HuH-7 (cell line): ENCODE measurements around the gene CFAP161.

Source experiments
- DNase-seq: peaks from one replicate; pipeline ENCODE4 v3.0.0; 2011; ENCODE audit warnings: low spot score

Gene CFAP161, protein sequence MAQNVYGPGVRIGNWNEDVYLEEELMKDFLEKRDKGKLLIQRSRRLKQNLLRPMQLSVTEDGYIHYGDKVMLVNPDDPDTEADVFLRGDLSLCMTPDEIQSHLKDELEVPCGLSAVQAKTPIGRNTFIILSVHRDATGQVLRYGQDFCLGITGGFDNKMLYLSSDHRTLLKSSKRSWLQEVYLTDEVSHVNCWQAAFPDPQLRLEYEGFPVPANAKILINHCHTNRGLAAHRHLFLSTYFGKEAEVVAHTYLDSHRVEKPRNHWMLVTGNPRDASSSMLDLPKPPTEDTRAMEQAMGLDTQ

DNA sequence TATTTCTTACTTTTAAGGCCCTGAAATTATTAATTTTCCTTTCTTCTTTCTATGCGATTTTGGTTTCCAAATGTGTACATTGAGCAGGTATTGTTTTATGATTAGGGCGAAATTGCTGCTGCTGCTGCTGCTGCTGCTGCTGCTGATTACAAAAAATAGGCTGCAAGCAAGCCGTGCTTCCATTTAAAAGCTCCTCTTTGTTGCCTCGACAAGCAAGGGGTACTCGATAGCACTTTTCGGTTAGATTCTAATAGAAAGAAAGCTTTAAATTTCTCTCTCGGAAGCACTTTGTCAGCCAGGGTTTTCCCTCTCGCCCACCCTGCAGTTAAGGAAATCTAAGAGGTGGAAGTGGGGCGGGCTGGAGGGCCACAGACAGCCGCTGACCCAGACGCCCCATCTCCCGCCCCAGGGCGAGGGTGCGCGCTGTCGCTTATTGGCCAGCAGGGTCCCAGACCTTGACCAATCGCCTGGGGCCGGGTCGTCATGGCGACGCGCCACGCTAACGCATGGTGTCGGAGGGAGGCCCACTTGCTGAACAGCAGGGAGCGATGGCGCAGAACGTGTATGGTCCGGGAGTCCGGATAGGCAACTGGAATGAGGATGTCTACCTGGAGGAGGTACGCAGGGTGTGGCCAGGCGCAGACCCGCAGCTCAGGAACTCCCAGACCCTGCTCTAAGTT, at the start of gene CFAP161:
TSS of gene CFAP161 (plus strand) at position 489 of the 680 bp plus-strand sequence. CDS start at position 549, 60 bp downstream.
- DNase-seq, result no peak

DNA sequence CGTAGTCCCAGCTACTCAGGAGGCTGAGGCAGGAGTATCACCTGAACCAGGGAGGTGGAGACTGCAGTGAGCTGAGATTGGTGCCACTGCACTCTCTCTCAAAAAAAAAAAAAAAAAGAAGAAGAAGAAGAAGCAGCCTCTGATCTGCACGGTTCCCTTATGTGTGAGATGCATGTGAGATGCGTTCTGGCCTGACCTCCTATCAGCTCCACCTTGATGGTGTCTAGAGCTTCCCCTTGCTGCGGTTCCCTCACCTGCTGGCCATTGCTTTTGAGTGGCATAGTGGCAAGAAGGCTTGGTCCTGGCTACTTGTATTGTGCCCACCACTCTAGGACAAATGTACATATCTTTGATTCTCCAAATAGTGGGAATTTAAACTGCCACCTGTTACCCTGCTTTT, 49.4 kb upstream of the CFAP161 start:
- DNase-seq, result no peak

GRCh38 chr15:81085213-81085612, 48.9 kb upstream of the CFAP161 start:
- no peak for DNase-seq

GRCh38 chr15:81085898-81086297, 48.2 kb upstream of the CFAP161 start:
- no peak for DNase-seq

- no peak for DNase-seq
Observed at GRCh38 chr15:81087066-81087465, 47.0 kb upstream of the CFAP161 start.

DNA sequence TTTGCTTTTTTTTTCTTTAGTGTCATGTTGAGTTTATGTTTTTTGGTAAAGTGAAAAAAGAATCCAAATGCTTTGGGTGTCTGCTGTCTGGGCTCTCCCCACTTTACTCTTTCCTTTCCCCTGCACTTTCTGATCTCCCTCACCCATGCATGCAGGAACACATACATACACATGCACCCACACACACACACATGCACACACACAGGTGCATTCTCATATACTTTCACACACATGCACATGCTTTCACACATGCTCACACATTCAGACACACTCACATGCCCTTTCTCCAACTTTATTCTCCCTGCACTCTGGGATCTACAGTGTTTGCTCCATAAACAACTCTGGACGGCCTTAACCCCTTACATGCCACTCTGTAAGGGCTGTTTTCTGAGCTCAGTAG, 46.4 kb upstream of the CFAP161 start:
- no peak for DNase-seq

DNA sequence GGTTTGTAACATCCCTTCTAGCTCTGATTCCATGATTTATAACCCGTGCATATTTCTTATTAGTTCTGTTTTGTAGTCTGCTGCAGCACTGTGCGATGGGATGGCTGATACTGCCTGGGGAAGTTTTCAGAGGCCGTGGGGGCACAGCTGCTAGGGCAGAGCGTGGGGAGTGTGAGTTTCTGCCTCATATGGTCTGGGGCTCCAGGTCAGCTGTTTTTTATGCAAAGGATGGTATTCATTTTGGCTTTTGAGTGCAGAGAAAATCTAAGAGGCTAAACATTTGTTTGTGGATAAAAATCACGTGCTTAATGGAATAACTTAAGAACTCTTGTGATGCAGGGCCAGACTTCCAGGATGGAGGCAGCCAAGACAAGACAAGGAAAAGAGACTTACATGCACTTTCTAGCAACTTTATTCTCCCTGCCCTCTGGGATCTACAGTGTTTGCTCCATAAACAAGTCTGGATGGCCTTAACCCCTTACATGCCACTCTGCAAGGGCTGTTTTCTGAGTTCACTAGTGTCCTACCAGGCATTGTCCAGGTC, 45.5 kb upstream of the CFAP161 start:
- no peak for DNase-seq

- no peak for DNase-seq
Observed at GRCh38 chr15:81091889-81092558, 42.0 kb upstream of the CFAP161 start.

DNA sequence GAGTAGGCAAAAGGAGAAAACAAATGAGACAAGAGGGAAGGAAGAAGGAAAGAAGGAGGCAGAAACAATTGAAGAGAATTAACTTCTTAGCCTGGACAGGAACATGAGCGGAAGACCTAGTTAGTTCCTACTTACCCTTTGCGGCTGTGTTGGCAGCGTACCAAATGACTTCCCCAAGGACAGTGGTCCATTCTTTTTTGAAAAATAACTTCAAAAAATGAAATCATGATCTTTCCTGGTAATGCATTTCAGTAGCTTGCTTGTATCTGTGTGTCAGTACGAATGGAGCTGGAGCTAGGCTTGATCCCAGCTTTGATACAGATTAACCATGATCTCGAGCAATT, 41.5 kb upstream of the CFAP161 start:
- no peak for DNase-seq

GRCh38 chr15:81093961-81094360, 40.1 kb upstream of the CFAP161 start:
- no peak for DNase-seq

DNA sequence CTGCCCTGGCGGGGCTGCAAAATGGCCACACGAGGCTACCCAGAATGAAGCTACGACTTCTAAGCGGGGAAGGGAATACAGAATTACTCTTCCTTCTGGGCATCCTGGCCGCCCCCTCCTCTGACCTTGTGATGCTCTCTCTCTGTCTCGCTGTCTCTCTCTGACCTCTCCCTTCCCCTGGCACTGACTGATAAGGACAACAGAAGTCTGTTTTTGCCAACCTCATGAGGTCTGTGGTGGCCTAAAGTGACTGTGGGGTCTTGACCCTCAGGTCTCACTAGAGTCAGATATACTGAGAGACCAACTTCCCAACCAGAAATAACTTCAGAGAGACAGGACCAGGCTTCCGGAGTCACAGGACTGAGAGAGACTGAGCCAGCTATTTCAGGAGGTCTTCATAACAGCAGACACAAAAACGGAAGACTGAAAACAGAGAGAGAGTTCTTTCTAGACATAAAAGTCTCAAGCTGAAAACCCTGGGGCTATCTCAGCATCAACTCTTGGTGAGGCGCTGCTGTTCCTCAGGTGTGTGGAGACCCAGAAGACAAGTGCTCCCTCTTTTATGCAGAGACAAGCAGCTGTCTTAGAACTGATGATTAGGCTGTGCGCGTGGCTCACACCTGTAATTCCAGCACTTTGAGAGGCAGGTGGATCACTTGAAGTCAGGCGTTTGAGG, 38.2 kb upstream of the CFAP161 start:
- no peak for DNase-seq

DNA sequence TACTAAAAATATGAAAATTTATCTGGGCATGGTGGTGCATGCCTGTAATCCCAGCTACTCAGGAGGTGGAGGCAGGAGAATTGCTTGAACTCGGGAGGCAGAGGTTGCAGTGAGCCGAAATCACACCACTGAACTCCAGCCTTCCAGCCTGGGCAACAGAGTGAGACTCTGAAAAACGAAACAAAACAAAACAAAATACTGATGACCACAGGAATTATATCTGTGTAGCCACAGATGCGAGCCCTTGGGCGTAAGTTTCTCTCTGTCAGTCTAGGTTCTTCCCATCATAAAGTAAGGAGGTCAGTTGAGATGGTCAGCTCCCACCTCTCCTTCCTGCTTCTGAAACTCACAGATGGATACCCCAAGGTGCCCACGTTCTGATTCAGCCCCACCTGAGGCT, 37.7 kb upstream of the CFAP161 start:
- no peak for DNase-seq

DNA sequence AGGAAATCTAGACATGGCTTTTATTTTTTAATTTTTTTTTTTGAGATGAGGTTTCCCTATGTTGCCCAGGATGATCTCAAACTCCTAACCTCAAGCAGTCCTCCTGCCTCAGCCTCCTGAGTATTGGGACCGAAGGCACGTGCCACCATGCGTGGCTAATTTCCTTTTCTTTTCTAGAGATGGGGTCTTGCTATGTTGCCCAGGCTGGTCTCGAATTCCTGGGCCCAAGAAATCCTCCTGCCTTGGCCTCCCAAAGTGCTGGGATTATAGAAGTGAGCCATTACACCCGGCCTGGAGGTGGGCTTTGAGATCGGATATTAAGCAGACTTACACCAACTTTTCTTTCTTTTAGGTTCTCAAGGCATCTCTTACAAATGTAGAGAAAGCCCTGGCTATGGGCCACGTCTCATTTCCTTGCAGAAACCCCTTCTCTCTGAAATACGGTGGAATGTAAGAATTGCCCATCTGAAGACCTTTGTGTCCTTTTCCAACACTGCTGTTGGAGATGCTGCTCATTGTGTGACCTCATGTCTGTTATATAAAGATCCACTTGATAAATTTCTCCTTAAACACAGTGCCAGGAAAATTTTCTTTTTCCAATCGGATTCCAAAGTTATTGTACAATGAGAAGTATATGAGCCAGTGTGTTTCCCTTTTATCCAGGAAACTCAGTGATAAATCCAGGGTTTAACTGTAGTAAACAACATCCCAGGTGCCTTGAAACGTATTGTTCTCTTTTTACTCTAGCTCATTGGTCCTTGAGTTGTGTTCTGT, 36.8 kb upstream of the CFAP161 start:
- DNase-seq, result no peak

DNA sequence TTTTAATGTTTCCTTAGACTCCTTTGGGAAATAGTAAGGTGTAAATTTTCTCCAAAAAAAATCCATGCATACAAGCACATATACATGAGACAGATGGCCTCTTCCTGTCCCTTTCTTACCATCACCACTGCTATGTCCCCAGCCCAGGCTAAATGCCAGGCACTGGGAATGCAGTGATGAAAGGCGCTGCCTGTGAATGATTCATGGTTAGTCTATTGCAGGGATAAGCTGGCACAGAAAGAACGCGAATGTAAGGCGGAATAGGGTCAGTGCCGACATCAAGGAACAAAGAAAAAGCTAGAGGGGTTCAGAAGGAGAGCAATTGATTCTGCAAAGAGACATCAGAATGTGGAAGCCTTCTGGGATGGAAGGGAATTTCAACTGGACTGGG, 36.2 kb upstream of the CFAP161 start:
- no peak for DNase-seq

- no peak for DNase-seq
Observed at GRCh38 chr15:81098349-81098748, 35.7 kb upstream of the CFAP161 start.

GRCh38 chr15:81098861-81099651, 35.0 kb upstream of the CFAP161 start:
- no peak for DNase-seq

GRCh38 chr15:81101894-81102815, 31.9 kb upstream of the CFAP161 start:
- DNase-seq, result no peak

GRCh38 chr15:81103857-81104256, 30.2 kb upstream of the CFAP161 start:
- DNase-seq, result no peak

DNA sequence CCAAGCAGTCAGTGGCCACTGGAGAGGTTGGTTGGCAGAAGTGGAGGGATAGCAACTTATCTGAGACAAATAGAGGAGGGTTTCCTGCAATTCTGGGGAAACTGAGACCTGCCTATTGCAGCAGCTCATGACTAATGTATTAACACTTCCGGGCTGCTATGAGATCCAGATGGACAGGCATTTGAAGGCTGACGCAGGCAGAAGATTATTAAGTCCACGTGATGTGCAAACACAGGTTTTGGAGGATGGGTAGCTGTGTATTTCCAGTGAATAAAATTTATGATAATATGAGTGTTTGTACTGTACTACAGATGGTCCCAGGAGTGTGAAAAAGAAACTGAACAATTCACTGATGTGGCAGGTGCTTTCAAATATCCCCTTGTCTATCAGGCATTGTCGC, 28.5 kb upstream of the CFAP161 start:
- no peak for DNase-seq

DNA sequence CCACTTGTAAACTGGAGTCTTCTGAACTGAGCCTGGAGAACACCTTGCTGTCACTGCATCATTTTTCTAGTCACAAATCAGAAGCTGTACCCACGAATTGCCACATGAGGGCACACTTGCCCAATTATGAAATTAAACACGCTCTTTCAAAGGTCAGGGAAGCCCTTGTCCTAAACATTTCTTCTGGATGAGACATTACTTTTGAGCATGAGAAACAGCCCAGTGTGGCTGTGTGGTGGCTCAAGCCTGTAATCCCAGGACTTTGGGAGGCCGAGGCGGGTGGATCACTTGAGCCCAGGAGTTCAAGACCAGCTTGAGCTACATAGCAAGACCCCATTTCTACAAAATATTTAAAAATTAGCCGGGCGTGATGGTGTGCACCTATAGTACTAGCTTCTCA, 27.5 kb upstream of the CFAP161 start:
- peak; percentile 52 for DNase-seq
